Loucy (cell line): Measurements from ENCODE around the gene ANKRD33B.

Experiments used
- EZH2phosphoT487 ChIP-seq: fragments of 200-600 bp; IDR thresholded peaks from 2 replicates; pipeline ENCODE4 v1.6.1; 2018; ENCODE audit warnings: antibody characterized with exemption, mild to moderate bottlenecking, moderate library complexity, borderline replicate concordance
- TF ChIP-seq, protein P1 (sequence below): fragments of 200-600 bp; sonication (generic); conservative IDR thresholded peaks from 2 replicates; pipeline ENCODE4 v1.5.1; 2014; ENCODE audit warnings: mild to moderate bottlenecking, antibody characterized with exemption, low read length

DNA sequence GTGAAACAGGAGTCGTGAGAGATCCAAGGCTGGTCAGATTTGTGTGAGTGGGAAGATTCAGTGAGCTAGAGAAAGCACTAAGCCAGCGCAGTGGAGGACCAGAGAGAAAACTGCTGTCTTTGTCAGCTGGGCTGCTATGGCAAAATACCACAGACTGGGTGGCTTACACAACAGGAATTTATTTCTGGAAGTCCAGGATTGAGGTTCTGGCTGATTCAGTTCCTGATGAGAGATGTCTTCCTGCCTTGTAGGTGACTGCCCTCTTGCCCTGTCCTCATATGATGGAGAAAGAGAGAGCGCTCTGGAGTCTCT is 24.2 kb upstream of the ANKRD33B start:
- TF ChIP-seq EZH2phosphoT487: no peak
- TF ChIP-seq, protein P1, sequence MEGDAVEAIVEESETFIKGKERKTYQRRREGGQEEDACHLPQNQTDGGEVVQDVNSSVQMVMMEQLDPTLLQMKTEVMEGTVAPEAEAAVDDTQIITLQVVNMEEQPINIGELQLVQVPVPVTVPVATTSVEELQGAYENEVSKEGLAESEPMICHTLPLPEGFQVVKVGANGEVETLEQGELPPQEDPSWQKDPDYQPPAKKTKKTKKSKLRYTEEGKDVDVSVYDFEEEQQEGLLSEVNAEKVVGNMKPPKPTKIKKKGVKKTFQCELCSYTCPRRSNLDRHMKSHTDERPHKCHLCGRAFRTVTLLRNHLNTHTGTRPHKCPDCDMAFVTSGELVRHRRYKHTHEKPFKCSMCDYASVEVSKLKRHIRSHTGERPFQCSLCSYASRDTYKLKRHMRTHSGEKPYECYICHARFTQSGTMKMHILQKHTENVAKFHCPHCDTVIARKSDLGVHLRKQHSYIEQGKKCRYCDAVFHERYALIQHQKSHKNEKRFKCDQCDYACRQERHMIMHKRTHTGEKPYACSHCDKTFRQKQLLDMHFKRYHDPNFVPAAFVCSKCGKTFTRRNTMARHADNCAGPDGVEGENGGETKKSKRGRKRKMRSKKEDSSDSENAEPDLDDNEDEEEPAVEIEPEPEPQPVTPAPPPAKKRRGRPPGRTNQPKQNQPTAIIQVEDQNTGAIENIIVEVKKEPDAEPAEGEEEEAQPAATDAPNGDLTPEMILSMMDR: no peak
